NCI-H128 (cell line): Measurements from ENCODE around the gene NCKAP5.

ENCODE experiments used
- DNase-seq: peaks from one replicate; lab custom pipeline; 2025; ENCODE audit not compliant: unreplicated experiment; lab: John Stamatoyannopoulos, UW

The NCKAP5 gene

GRCh38 chr2:133498662-133499585 is 69.3 kb downstream of the NCKAP5 start:
- DNase-seq: no peak

- no peak for DNase-seq
Observed at GRCh38 chr2:133497951-133498565, 70.2 kb downstream of the NCKAP5 start.

- DNase-seq: no peak
Observed at GRCh38 chr2:133497270-133497893, 70.9 kb downstream of the NCKAP5 start.

GRCh38 chr2:133496501-133497269 is 71.6 kb downstream of the NCKAP5 start:
- no peak for DNase-seq

- DNase-seq: no peak
Observed at GRCh38 chr2:133495226-133495625, 73.0 kb downstream of the NCKAP5 start.

- no peak for DNase-seq
Observed at GRCh38 chr2:133492719-133493380, 75.4 kb downstream of the NCKAP5 start.

GRCh38 chr2:133490411-133490980 is 77.8 kb downstream of the NCKAP5 start:
- no peak for DNase-seq

- DNase-seq: no peak
Observed at GRCh38 chr2:133489641-133490410, 78.4 kb downstream of the NCKAP5 start.

GRCh38 chr2:133489146-133489545 is 79.1 kb downstream of the NCKAP5 start:
- no peak for DNase-seq

- no peak for DNase-seq
Observed at GRCh38 chr2:133486771-133487191, 81.5 kb downstream of the NCKAP5 start.

- DNase-seq: no peak
Observed at GRCh38 chr2:133485868-133486267, 82.4 kb downstream of the NCKAP5 start.

- no peak for DNase-seq
Observed at GRCh38 chr2:133484784-133485183, 83.5 kb downstream of the NCKAP5 start.

- no peak for DNase-seq
Observed at GRCh38 chr2:133484106-133484505, 84.2 kb downstream of the NCKAP5 start.

GRCh38 chr2:133483181-133483580 is 85.1 kb downstream of the NCKAP5 start:
- DNase-seq: no peak

GRCh38 chr2:133480707-133481429 is 87.4 kb downstream of the NCKAP5 start:
- no peak for DNase-seq

- DNase-seq: no peak
Observed at GRCh38 chr2:133477616-133477990, 90.7 kb downstream of the NCKAP5 start.

- no peak for DNase-seq
Observed at GRCh38 chr2:133476931-133477615, 91.2 kb downstream of the NCKAP5 start.

- no peak for DNase-seq
Observed at GRCh38 chr2:133476286-133476685, 92.0 kb downstream of the NCKAP5 start.
